DMS53 treated with DMSO at 0.1 percent for 48 hours (cell line): ENCODE results near the gene C1orf146.
A peak's percentile ranks its signal among the peaks of the same experiment; 100 is the strongest.
"Not testable (repeated sequence)": the region's sequence is repeated elsewhere in the genome, so short reads cannot be mapped to it uniquely, and the experiment has no call there.

Source experiments
- DNase-seq: peaks from one replicate; lab custom pipeline; 2025; ENCODE audit not compliant: unreplicated experiment; lab: John Stamatoyannopoulos, UW

The C1orf146 gene, protein sequence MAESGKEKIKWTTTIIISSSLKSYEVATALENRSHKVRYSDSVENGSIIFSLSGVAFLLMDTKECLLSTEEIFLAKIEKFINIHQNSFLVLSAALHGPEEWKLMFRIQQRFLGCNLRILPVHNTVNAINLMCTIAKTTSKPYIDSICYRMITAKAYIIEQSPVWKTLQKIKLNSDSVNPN

DNA sequence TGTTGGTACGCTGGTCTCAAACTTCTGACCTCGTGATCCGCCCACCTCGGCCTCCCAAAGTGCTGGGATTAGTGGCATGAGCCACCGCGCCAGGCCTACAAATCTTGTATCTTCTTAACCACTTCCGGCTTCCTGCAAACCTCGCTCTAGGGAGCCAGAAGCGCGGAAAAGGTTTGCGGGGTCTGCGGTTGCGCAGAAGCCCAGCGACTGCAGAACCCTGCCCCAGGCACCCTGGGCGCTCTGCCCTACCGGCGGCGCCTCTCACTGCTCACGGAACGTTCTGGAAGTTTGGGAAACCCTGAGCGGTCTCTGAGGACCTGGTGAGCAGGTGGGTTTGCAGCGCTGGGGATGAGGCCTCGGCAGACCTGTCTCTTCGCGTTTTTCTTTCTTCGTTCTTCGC, at the start of gene C1orf146:
Gene C1orf146 (plus strand): TSS at position 195 of the 400 bp plus-strand sequence. CDS start 13,506 bp downstream, outside the sequence.
- no peak for DNase-seq

DNA sequence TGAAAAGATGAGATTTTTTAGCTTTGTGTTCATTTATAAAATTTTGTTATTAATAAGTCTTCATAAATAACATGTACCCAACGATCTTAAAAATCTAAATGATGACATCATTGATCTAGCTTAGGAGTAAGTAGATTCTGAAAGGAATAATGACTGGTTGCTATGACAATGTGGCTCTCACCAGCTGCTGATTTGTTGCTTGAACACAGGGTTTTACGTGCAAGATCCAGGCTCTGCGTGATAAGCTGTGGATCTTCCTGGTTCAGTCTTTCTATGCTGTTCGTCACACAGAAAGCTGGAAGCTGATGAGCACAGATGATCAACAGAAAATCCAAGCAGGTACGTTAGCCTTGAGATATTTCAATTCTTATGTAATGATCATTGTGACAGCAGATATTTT, 49.1 kb upstream of the C1orf146 start:
- DNase-seq, result no peak

DNA sequence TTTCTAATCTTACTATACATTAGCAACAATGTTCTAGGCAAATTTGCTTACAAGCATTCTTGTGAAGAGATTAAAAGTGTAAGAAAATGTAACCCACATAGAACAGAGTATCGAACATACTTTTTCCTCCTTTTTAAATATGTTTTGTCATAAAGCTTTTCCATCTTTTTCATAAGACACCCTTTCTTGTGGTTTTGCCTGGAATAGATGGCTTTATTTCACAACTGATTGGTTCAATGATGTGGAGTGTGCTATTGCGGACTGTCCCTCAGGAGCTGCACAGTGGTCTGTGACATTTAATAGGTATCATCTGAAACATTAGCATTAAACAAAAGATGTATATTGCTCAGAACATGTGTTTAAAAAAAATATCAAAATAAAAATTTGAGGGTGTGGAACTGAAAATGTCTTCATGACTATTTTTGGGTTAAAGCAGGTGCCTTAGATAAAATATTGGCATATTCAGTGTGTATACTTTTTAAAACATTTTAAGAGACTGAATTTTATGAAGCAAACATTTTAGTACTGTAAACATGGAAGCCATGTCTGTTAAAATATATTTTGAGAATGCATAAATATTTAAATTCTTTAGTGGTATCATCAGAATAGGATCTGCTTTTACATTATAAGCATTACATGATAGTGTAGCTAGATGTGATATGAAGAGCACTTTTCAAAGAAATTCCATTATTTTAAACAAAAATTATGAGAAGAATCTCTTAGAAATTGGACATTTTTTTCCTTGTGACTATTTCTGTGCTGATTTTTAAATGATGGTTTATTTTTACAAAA, 48.3 kb upstream of the C1orf146 start:
- no peak for DNase-seq

DNA sequence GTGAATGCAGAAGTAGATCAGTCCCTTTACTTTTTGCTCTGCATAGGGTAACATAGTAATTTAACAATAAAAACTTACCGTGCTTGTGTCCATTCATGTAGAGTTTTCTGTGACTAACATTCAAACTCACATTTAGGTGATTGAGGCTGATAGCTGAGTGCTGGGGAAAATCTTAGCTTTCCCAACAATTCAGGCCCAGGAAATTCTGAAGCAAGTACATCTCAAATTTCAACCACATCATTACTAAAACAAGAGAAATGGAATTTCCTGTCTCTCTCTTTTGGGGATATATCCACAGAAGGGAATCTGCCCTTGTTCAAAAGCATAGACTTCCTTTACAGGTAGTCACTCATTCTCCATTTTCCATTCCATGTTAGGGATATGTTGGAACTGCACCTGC, 33.1 kb upstream of the C1orf146 start:
- no peak for DNase-seq

DNA sequence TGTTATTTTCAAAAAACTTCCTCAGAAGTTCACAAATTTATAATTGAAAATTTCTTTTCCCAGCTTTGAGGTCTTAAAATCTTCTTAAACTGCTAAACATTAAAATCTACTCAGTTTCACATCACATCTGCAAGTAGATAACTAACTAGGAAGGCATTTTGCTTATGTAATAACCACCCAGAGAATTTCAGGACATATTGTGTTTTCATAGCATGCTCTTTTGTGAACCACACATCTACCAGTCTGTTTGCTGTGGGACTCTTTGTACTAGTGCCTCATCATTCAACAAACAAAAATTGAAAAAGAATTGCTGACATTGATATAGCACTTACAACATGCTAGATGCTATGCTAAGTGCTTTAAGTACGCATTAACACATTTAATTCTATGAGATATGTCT, 31.6 kb upstream of the C1orf146 start:
- DNase-seq, result no peak

DNA sequence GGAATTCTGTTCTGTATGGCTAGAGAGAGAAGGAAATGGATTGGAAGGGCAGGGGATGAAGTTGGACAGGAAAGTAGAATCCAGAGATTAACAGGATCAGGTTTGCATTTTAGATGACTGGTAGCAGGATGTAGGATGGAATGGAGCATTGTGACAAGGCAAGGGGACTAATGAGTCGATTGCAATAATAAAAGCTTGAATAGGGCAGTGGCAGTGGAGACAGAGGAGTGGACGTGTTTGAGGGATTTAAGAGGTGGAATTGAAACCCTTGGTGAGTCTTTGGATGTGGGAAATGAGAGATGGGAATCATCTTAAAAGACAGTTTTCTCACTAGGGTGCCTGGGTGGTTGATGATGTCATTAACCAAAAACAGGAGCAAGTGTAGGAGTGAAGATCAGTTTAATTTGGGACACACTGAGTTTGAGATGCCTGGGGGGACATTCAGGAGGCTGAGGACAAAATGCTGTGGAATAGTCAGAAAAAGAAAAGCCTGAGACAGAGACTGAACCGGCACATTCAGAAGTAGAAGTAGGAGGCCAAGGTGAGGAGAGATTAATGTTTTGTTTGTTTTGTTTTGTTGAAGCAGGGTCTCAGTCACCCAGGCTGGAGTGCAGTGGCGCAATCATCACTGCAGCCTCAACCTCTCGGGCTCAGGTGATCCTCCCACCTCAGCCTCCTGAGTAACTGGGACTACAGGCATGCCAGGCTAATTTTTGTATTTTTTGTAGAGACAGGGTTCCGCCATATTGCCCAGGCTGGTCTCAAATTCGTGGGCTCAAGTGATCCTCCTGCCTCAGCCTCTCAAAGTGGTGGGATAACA, 29.1 kb upstream of the C1orf146 start:
- no peak for DNase-seq

DNA sequence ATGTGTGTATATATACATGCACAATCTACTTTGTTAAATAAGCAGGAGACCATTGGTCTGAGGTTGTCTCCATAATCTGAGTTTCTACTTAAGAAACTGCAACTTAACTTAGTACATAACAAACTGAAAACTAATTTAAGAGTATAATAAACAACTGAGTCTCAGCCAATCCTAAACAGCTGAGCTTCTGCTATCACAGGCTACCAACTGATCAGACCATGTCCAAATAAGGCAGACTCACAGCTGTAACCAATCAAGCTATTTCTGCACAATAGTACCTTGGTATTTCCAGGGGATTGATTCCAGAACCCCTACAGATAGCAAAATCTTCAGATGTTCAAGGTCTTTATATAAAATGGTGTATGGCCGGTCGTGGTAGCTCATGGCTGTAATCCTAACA, 26.0 kb upstream of the C1orf146 start:
- DNase-seq, result no peak

DNA sequence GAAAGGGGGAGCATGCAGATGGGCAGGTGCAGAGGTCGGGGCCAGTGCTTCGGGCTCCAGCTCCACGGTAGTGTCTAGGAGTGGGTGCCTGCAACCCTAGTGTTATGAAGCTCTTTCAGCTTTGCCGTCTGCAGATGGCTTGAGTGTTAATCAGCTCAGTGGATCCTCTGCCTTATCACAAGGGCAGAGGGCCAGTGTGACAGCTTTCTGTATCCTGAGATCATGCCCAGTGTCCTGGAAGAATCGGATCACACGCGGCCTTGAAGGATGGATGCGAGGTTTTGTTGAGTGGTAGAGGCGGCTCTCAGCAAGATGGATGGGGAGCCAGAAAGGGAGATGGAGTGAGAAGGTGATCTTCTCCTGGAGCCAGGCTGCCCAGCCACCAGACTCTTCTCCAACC, 25.5 kb upstream of the C1orf146 start:
- DNase-seq, result no peak

DNA sequence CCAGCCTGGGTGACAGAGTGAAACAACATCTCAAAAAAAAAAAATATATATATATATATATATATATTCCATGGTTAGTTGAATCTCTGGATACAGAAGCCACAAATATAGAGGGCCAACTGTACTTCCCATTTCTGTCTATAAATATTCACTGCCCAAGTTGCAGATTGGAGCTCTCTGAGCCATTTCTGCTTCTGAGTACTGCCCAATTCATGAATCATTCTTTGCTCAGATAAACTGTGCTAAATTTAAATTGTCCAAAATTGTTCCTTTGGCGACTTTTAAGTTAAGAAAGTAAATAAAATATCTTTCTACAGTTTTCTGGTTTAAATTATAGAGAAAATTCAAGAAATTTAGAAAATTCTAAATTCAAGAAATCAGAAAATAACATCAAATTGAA, 23.2 kb upstream of the C1orf146 start:
- DNase-seq, result no peak

DNA sequence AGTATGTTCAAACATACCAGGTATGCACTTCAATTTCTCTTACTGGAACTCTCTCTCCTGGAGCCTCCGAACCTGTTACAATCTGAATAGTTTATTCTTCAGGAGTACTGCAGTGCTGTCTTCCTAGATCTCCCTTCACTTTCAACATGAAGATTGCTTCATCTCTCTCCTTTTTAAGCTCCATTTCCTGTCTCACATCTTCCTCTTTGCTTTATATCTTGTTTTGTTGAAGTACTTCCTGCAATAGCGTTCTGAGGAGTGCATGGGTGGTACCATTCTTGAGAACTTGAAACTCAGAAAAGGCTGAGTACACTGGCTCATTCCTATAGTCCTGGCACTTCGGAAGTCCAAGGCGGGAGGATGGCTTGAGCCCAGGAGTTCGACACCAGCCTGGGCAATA, 15.7 kb upstream of the C1orf146 start:
- peak; percentile 9 for DNase-seq

DNA sequence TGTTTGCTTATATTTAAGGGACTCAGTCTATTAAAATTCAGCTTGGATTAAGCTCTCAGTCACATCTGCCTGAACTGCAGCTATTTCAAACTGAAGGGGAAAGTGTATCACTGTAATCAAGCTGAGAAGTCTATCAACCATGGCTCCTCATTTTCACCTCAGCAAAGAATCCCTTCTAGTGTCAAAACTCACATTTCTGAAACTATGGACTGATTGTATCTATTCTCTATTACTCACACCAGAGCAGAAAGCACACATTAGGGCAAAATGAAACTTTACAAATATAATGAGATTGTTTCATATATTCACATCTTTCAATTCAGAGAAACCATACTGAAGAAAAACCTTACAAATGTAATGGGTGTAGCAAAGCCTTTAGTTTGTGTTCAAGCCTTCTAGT, 14.6 kb upstream of the C1orf146 start:
- DNase-seq, result no peak

DNA sequence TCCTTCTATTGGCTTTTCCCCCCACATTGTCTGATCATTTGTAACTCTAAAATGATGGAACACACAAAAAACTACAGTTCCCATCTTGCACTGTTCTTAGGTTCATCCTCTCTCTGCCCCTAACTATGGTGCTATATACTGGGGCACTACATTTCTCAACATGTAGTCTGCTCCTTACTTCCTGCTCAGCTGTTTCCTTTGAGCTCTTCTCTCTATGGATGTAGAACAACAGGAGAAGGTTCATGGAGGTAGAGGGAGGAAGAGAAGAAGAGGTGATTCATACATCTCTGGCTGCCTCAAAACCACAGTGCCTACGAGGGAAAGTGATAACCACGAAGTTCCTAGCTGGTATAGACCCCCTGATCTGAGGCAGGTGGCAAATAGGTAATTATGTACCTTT, 7.0 kb upstream of the C1orf146 start:
- no peak for DNase-seq

DNA sequence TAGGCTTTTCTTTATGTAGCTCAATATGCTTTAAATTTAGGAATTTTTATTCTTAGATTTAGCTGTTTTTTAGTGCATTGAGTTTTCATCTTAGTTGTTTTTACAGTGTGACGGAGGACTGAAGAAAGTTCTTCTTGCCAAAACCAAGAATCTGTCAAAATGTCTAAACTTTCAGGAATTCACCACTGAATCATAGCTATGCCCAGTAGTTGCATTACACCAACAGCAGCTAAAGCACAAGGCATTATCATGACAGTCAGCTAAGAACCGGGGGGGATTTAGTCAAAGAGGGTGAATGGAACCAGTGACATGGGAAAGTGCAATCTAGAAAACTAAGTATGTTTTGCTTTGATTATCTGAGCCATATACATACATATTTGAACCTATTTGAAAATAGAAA, 6.5 kb upstream of the C1orf146 start:
- no peak for DNase-seq

DNA sequence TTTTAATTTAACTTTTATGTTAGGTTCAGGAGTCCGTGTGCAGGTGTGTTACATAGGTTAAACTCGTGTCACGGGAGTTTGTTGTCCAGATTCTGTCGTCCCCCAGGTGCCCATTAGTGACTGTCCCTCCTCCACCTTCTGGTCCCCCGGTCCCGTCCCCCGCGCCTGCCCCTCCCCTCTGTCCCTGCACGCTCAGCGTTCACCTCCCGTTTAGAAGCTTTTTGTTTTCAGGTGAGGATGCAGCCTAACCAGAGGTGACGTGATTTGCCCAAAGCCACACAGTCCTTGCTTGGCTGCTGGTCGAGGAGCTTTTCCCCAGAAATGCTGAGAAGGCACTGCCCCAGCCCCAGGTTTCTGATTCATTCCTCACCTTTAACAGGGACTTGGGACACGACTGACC, 844 bp downstream of the C1orf146 start:
- no peak for DNase-seq

DNA sequence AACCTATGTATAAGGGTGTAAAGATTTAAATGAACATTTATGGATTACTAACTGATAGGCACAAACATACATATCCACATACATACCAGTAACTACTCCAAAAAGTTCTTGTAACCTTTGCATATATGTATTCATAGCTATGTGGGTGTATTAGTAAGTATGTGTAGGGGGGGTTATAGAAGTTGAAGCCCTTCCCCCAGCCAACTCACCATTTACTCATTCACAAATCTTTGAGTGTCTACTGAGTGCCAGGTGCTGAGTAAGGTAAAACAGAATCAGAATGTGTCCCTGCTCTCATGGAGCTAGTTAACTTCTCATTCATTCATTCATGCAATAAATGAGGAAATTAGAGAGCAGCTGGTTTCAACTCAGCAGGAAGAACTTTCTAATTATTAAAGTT, 1.3 kb downstream of the C1orf146 start:
- no peak for DNase-seq

DNA sequence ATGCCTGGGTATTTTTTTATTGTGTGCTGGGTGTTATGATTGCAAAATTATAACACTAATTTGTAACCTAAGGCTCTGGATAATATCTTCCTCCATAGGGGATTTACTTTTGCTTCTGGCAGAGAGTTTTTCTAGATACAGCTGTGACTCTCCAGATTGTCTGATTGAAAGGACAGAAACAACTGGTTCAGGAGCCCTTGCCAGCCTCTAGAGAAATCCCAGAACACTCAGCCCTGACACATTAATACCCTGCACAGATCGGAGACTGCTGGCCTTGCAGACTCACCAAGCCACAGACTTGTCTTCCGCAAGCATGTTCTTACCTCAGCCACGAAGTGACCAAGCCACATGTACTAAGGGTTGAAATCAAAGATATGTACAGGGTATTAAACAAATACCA, 10.7 kb downstream of the C1orf146 start:
- DNase-seq, result no peak

DNA sequence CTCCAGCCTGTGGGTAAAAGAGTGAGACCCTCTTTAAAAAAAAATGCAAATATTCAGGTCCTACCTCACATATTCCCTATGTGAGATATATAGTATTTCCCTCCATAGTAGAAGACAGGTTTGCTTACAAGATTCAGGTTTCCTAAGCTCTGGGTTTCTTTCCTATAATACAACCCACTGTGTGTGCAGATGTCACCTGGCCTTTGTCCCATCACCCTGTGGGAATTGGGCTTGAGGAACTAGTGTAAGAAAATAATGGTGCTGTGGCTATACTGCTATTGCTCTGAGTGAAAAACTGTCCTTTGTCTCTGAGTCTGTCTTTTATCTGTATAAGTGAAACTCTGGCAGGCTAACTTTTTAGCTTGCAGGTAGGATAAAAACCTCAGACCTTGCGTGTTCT, 13.0 kb downstream of the C1orf146 start:
- no peak for DNase-seq

DNA sequence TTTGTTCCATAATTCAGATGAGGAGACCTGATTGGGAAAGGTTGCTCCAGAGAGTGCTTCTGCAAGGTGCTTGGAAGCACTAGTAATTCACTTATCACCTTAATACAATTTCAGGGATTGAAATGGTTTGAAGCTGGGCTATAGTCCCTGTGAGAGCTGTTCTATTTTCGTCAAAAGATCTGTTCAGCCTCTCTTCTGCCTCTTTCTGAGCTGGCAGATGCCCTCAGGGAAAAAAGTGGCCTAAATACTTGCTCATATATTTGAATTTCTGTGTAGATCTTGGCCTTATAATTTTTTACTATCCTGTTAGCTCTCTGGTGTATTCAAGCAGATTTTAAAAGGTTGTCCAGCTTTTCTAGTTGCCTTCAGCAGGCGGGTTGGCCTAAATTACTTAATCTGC, 22.3 kb downstream of the C1orf146 start:
- no peak for DNase-seq

DNA sequence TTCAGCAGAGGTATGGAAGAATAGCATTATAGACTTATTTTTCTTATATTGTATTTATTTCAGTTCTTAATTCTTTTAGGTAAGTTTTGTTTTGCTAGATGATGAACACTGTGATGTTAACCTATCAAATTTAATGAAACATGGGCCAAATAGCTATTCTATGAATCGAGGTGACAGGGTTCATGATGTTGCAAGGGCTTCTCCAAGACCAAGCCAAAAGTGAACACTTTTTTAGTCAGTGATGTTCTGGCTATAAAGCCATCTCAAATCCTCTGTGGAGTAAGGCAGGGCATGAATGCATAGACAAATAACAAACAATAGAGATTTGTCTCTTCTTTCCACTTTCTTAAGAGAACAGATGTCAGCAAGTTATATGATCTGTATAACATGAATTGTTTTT, 26.7 kb downstream of the C1orf146 start:
- no peak for DNase-seq

DNA sequence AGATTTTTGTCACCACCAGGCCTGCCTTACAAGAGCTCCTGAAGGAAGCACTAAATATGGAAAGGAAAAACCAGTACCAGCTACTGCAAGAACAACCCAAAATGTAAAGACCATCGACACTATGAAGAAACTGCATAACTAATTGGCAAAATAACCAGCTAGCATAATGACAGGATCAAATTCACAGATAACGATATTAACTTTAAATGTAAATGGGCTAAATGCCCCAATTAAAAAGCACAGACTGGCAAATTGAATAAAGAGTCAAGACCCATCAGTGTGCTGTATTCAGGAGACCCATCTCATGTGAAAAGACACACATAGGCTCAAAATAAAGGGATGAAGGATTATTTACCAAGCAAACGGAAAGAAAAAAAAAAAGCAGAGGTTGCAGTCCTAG, 37.0 kb downstream of the C1orf146 start:
- not testable (repeated sequence) for DNase-seq

DNA sequence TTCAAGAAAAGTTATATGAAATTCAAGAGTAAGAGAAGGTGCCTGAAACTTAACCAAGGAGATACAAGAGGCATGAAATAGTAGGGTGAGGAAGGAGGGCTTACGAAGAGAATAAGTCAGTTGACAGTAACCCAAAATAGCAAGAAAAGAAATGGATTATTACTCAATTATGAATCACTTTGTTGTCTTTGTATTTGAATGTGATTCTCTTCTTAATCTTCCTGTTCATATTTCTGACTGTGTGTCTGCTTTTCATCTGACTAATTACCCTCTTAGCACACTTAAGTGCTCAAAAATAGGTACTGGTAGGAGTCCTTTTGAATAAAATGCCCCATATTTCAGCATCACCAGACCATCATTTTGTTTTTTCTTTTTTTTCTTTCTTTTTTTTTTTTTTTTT, 41.6 kb downstream of the C1orf146 start:
- no peak for DNase-seq

DNA sequence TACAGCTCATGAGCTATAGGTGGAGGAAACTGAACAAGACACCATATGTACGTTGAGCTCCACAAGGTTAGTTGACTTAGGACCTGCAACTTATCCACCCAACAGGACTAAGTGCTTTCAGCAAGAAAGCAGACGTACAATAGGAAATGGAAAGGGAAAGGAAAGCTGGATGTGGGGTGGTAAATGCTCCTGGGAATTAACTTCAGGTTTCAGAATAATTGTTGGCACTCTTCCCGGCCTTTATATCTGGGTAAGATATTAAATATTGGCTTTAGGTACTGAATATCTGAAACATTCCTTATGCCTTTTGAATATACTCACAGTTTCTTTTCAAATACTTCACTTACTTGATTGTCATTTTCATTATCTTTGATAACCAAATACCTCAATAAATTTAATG, 44.8 kb downstream of the C1orf146 start:
- no peak for DNase-seq
